Type B pancreatic cell (in vitro differentiated cells): Measurements from ENCODE around the gene TMEM63A. TPM values are rescaled to one million over a fixed set of nuclear protein-coding genes. Genes with fewer than 3 reads are reported as not detected.
"Not testable (repeated sequence)": the region's sequence is repeated elsewhere in the genome, so short reads cannot be mapped to it uniquely, and the experiment has no call there.

Experiments used
- DNase-seq: peaks from one replicate; pipeline ENCODE4 v3.0.0; 2021; ENCODE audit warnings: mixed read lengths; ENCODE audit not compliant: unreplicated experiment; ENCODE audit errors: extremely low spot score
- H3K27ac Mint-ChIP-seq: 2 replicates; pipeline ENCODE4 v1.8.0; 2021; ENCODE audit warnings: mild to moderate bottlenecking, mixed read lengths
- H3K27me3 Mint-ChIP-seq: 2 replicates; pipeline ENCODE4 v1.8.0; 2021; ENCODE audit warnings: mixed read lengths
- H3K36me3 Mint-ChIP-seq: 2 replicates; pipeline ENCODE4 v1.8.0; 2021; ENCODE audit warnings: mixed read lengths
- H3K4me1 Mint-ChIP-seq: one replicate; pipeline ENCODE4 v1.8.0; 2021; ENCODE audit warnings: mixed read lengths; ENCODE audit not compliant: unreplicated experiment
- H3K4me3 Mint-ChIP-seq: 2 replicates; pipeline ENCODE4 v1.8.0; 2021; ENCODE audit warnings: mild to moderate bottlenecking, mixed read lengths
- H3K9me3 Mint-ChIP-seq: 2 replicates; pipeline ENCODE4 v1.8.0; 2021; ENCODE audit warnings: mixed read lengths
- CTCF ChIP-seq: fragments of 200-600 bp; sonication (generic); conservative IDR thresholded peaks from 2 replicates; pipeline ENCODE4 v1.5.0; 2021; ENCODE audit warnings: antibody characterized with exemption, mild to moderate bottlenecking
- long read RNA-seq: library from polyadenylated mRNA; unstranded; transcript quantifications from one replicate; pipeline ENCODE4 v2.0.0, GENCODE V29; 2020
- total RNA-seq: library from RNA; stranded (reverse); gene quantifications from 2 replicates; pipeline ENCODE4 v1.2.1, GENCODE V29; 2021; ENCODE audit warnings: low replicate concordance

TMEM63A gene
- total RNA-seq, result 63.3 and 78.0 TPM in 2 replicates
- long read RNA-seq, full-length matches to known transcripts, result 18 of 51 reads
- long read RNA-seq, partial matches to known transcripts, result 13 of 51 reads
- long read RNA-seq, other reads (novel, unspliced or antisense), result 20 of 51 reads

DNA sequence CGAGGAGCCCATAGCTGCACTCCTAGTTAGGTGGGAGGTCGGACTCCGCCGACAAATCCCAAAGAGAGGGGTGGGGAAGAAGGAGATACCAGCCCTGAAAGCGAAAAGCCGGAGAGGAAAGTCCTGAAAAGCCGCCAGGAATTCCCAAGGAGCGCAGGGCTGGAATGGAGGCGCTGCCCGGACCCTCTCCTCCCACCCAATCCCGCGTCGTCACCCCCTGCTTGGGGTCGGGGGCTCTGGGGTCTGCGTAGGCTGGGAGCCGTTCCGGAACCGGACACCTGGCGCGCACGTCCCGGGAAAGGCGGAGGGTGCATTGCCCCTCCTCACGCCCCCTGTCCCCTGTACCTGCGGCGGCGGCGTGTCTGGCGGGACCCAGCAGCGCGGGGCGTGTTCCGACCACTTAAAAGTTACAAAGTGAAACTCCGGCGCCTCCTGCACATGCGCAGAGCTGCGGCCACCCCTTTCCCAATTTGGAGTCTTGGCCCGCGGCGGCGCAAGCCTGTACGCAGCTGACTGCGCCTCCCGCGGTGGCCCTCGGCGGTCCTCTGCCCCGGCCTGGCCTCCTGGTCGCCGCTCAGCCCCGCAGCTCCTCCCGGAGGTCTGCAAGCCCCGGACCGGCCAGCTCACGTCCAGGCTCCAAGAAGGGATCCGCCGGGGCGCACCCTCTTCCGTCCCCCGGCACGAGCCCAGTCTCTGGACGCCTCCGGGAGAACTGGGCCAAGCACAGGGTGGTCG is at the start of gene TMEM63A:
Gene TMEM63A, minus strand, starts transcription at position 422 of the 735 bp plus-strand sequence. CDS start 4,800 bp downstream, outside the sequence.
- Mint-ChIP-seq H3K27ac (peak within 1 kb of the TSS; percentile 87), H3K9me3 (no peaks in the 10 kb centered on the region), H3K4me1 (peaks cover 31% of the 10 kb centered on the region), H3K27me3 (peaks cover 10% of the 10 kb centered on the region), H3K4me3 (peak within 1 kb of the TSS; percentile 90), H3K36me3 (no peaks in the 10 kb centered on the region)
- DNase-seq, result peak; percentile 90
- TF ChIP-seq CTCF, result peak; percentile 49

DNA sequence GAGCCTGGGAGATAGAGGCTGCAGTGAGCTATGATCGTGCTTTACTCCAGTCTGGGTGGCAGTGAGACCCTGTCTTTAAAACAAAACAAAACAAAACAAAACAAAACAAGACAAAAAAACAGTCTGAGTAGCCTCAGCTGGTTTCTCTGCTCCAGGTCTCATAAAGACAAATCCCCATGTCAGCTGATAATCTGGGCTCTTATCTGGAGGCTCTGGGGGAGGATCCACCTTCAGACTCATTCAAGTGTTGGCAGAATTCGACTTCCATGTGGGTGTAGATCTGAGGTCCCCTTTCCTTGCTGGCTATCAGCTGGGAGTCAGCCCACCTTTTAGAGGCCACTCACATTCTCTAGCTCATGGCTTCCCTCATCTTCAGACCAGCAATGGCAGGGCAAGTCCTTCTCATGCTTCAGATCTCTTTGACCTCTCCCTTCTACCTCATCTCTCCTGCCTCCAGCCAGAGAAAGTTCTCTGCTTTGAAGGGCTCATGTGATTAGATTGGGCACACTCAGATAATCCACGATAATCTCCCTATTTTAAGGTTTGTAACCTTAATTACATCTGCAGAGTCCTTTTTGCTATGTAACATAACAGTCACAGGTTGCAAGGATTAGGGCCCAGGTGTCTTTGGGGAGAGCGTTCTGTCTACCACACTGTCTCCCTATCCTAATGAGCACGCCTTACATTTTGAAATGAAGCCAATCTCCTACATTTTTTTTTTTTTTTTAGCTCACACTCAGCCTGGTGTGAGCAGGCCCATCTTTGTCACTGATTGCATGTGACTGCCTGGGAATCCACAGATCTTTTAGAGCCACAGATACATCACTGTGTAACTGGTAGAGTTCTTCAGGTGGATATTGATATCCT is 49.3 kb upstream of the TMEM63A start:
- Mint-ChIP-seq H3K36me3 (no peaks in the 10 kb centered on the region), H3K4me3 (no peak overlapping the region), H3K27me3 (no peaks in the 10 kb centered on the region), H3K9me3 (no peaks in the 10 kb centered on the region), H3K4me1 (peaks cover 4% of the 10 kb centered on the region), H3K27ac (no peak overlapping the region)
- TF ChIP-seq CTCF, result no peak
- DNase-seq, result no peak

GRCh38 chr1:225930566-225930965 is 48.4 kb upstream of the TMEM63A start:
- no peak overlapping the region for H3K4me3 Mint-ChIP-seq

DNA sequence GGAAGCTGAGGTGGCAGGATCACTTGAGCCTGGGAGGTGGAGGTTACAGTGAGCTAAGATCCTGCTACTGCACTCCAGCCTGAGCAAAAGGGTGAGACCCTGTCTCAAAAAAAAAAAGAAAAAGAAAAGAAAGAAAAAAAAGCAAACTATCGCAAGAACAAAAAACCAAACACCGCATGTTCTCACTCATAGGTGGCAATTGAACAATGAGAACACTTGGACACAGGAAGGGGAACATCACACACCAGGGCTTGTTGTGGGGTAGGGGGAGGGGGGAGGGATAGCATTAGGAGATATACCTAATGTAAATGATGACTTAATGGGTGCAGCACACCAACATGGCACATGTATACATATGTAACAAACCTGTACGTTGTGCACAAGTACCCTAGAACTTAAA is 47.3 kb upstream of the TMEM63A start:
- H3K27ac Mint-ChIP-seq, H3K27me3 Mint-ChIP-seq, H3K36me3 Mint-ChIP-seq, H3K4me3 Mint-ChIP-seq, H3K9me3 Mint-ChIP-seq, H3K4me1 Mint-ChIP-seq, DNase-seq: not testable (repeated sequence)

More at GRCh38 chr1:225930566-225930965, 48.4 kb upstream of the TMEM63A start:
- Mint-ChIP-seq H3K4me1 (no peaks in the 10 kb centered on the region), H3K9me3 (no peaks in the 10 kb centered on the region), H3K36me3 (no peaks in the 10 kb centered on the region), H3K27me3 (no peaks in the 10 kb centered on the region), H3K27ac (no peak overlapping the region)
- TF ChIP-seq CTCF, result no peak
- no peak for DNase-seq

DNA sequence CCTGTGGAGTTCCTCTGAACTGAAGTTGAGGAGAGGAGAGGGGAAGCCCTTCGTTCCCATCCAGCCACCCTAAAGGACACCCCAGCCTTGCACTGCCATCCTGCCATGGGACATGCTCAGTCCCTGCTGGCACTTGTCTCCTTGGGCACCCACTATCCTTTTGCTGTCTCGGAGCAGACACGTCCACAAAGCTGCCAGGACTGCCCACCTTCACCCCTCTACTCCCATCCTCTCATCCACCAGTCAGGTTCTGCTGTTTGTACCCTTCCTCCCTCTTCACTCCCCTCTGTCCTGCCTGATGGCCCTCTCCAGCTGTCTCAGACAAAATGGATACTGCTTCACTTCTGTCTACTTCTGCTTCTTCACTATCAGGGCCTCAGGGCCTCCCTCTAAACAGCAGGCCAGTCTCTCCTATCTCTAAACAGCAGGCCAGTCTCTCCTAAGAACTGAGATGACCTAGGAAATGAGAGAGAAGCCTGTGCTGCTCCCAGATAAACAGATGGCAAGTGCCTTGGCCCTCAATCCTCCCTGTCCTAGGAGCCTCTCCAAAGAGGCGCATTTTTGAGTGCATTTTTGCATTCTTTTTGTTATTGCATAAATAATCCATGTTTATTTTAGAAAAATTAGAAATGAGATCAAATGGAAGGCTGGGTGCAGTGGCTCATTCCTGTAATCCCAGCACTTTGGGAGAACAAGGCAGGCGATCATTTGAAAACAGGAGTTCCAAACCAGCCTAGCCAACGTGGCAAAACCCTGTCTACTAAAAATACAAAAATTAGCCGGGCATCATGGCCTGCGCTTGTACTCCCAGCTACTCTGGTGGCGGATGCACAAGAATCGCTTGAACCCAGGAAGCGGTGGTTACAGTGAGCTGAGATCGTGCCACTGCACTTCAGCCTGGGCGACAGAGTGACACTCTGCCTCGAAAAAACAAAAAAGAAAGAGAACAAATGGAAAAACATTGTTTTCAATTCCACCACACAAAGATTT is 46.3 kb upstream of the TMEM63A start:
- Mint-ChIP-seq H3K4me3 (no peak overlapping the region), H3K36me3 (no peaks in the 10 kb centered on the region), H3K9me3 (no peaks in the 10 kb centered on the region), H3K27me3 (no peaks in the 10 kb centered on the region), H3K27ac (no peak overlapping the region), H3K4me1 (no peaks in the 10 kb centered on the region)
- DNase-seq, result no peak
- TF ChIP-seq CTCF, result no peak
